HepG2 (cell line): ENCODE results near the gene CABLES2. TPM values are rescaled to one million over a fixed set of nuclear protein-coding genes. Genes with fewer than 3 reads are reported as not detected.

Experiments
- EP300 ChIP-seq, 3 experiments: sonication (generic) in 1 of 3; formaldehyde crosslinking in 1 of 3; IDR thresholded peaks; 2 replicates each; pipeline versions ENCODE4 v1.5.1 to v1.6.1; 2011 to 2020; ENCODE audit warnings: low read depth in 2 of 3, low read length in 2 of 3, borderline replicate concordance in 1 of 3, improper control_type of control experiment in 1 of 3, mild to moderate bottlenecking in 1 of 3, missing genetic modification reagents in 1 of 3, moderate library complexity in 1 of 3
- JARID2 ChIP-seq: sonication (generic); formaldehyde crosslinking; IDR thresholded peaks from 2 replicates; pipeline ENCODE4 v1.8.1; 2023; ENCODE audit warnings: missing genetic modification reagents, inconsistent platforms; ENCODE audit not compliant: insufficient replicate concordance
- NCOA2 ChIP-seq: sonication (generic); formaldehyde crosslinking; IDR thresholded peaks from 2 replicates; pipeline ENCODE4 v1.8.0; 2022; ENCODE audit warnings: inconsistent platforms
- SAP130 ChIP-seq: IDR thresholded peaks from 2 replicates; pipeline ENCODE4 v1.6.1; 2016; ENCODE audit warnings: low read depth
- SP1 ChIP-seq, 2 experiments: fragments of 450-650 bp in 1 of 2; sonication (generic) in 1 of 2; formaldehyde crosslinking in 1 of 2; IDR thresholded peaks; 2 replicates each; pipeline versions ENCODE4 v1.4.0 to v1.6.1; 2016 to 2020; ENCODE audit warnings: missing genetic modification reagents in 1 of 2
- TCF7 ChIP-seq: sonication (generic); IDR thresholded peaks from 2 replicates; pipeline ENCODE4 v1.6.1; 2016; ENCODE audit warnings: antibody characterized with exemption, low read depth
- ZFP36 ChIP-seq: fragments of 150-350 bp; IDR thresholded peaks from 2 replicates; pipeline ENCODE4 v1.6.1; 2018; ENCODE audit warnings: borderline replicate concordance, low read length, low read depth; ENCODE audit not compliant: partially characterized antibody
- ZNF124 ChIP-seq: sonication (generic); formaldehyde crosslinking; IDR thresholded peaks from 2 replicates; pipeline ENCODE4 v1.4.0; 2020; ENCODE audit warnings: missing genetic modification reagents
- ZNF160 ChIP-seq: sonication (generic); formaldehyde crosslinking; IDR thresholded peaks from 2 replicates; pipeline ENCODE4 v1.8.0; 2022; ENCODE audit warnings: mild to moderate bottlenecking, inconsistent platforms, missing genetic modification reagents
- ZNF543 ChIP-seq: sonication (generic); formaldehyde crosslinking; IDR thresholded peaks from 2 replicates; pipeline ENCODE4 v1.4.0; 2020; ENCODE audit warnings: mild to moderate bottlenecking, missing genetic modification reagents
- ZNF746 ChIP-seq: sonication (generic); formaldehyde crosslinking; IDR thresholded peaks from 2 replicates; pipeline ENCODE4 v1.8.0; 2022; ENCODE audit warnings: mild to moderate bottlenecking, missing genetic modification reagents
- ZNF780A ChIP-seq: sonication (generic); formaldehyde crosslinking; IDR thresholded peaks from 2 replicates; pipeline ENCODE4 v1.8.0; 2022; ENCODE audit warnings: mild to moderate bottlenecking, missing genetic modification reagents, moderate library complexity
- ZSCAN21 ChIP-seq: sonication (generic); formaldehyde crosslinking; IDR thresholded peaks from 2 replicates; pipeline ENCODE4 v1.8.0; 2022; ENCODE audit warnings: mild to moderate bottlenecking, missing genetic modification reagents, moderate library complexity, borderline replicate concordance
- polyA plus RNA-seq, 8 experiments: library from polyadenylated mRNA; depleted of rRNA in 3 of 8; stranded (reverse) in 7 of 8; unstranded in 1 of 8; fragments of >200 nt; fragmentation: Illumina TruSeq in 4 of 8; extraction: Trizol in 4 of 8; gene quantifications; 2 replicates each; pipeline versions ENCODE4 v1.2.1 to v1.2.3, GENCODE V29; 2011 to 2016; ENCODE audit warnings: low read depth in 4 of 8, missing spikeins in 1 of 8, mixed read lengths in 1 of 8; ENCODE audit not compliant: insufficient read depth in 1 of 8
- total RNA-seq, 5 experiments: library from RNA; depleted of rRNA; stranded (reverse); fragments of >200 nt; fragmentation: Illumina TruSeq; extraction: Trizol; gene quantifications; 2 replicates each; pipeline ENCODE4 v1.2.3, GENCODE V29; 2016; ENCODE audit warnings: low read depth in 1 of 5
- TF ChIP-seq, protein P1 (sequence below): sonication (generic); formaldehyde crosslinking; IDR thresholded peaks from 2 replicates; pipeline ENCODE4 v1.5.0; 2020; ENCODE audit warnings: missing genetic modification reagents, mild to moderate bottlenecking, borderline replicate concordance
- TF ChIP-seq, protein P2 (sequence below), 2 experiments: sonication (generic) in 1 of 2; formaldehyde crosslinking in 1 of 2; IDR thresholded peaks; 2 replicates each; pipeline versions ENCODE4 v1.4.0 to v1.6.1; 2016 to 2020; ENCODE audit warnings: borderline replicate concordance in 1 of 2, low read depth in 1 of 2, mild to moderate bottlenecking in 1 of 2, missing genetic modification reagents in 1 of 2
- TF ChIP-seq, protein P3 (sequence below), 2 experiments: fragments of 450-650 bp in 1 of 2; sonication (generic) in 1 of 2; formaldehyde crosslinking; IDR thresholded peaks; 2 replicates each; pipeline versions ENCODE4 v1.5.0 to v1.8.0; 2020 to 2022; ENCODE audit warnings: mild to moderate bottlenecking in 1 of 2, missing genetic modification reagents in 1 of 2
- TF ChIP-seq, protein P4 (sequence below): sonication (generic); formaldehyde crosslinking; IDR thresholded peaks from 2 replicates; pipeline ENCODE4 v1.8.1; 2023; ENCODE audit warnings: mild to moderate bottlenecking, missing genetic modification reagents

Gene CABLES2
- total and polyA plus RNA-seq, 2 of the 13 experiments (the other 11 are each of a cell fraction or from before 2014, with no cell fraction given) = 5.2 to 9.7 TPM

DNA sequence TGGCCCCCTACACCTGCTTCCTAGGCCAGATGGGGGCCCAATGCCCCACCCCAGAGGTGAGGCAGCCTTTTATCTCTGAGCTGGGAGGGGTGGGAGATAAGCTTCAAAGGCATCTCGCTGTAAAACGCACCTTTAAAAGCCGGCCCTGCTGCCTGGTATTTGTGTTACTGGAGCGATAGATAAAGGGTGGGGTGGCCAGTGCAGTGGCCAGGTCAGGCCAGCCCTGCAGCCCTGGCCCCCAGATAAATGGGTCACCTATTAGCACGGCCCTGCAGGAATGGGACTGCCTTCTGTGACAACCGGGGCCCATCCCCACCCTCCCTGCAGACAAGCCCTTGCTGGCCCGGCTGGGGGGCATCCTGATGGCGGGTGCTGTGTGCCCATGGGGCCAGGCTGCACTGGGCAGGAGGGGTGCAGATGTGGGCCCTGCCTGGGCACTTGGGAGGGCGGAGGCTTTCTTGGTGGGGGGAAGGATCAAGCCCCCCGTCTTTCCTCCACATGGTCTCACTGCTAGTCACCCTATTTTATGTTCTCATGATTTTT, 23.3 kb upstream of the CABLES2 start (continued):
- no peak for TF ChIP-seq ZNF780A (CRISPR knock-in tag)
- TF ChIP-seq SAP130 = no peak
- TF ChIP-seq EP300 (IDR thresholded peaks at IDR 0.05; ENCODE audit: low read depth in 2 of 2, low read length in 2 of 2) = peak in 1 of 2 experiments; percentile 52; a peak in 1 of 4 replicates
- TF ChIP-seq EP300 (CRISPR knock-in tag; IDR thresholded peaks at IDR 0.05; ENCODE audit: borderline replicate concordance) = peak; percentile 12; the same call in 1 of the 2 replicates
- TF ChIP-seq, protein P1, sequence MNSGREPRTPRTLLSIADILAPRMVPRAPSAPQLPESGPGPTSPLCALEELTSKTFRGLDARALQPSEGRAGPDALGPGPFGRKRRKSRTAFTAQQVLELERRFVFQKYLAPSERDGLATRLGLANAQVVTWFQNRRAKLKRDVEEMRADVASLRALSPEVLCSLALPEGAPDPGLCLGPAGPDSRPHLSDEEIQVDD (CRISPR knock-in tag) = no peak
- TF ChIP-seq ZNF746 (CRISPR knock-in tag) = 0 out of 2 replicates have a peak, but pooled peaks have one; percentile 22
- no peak for TF ChIP-seq ZNF124 (CRISPR knock-in tag)
- peak; percentile 53; the same call in 1 of the 2 replicates for TF ChIP-seq NCOA2 (CRISPR knock-in tag)
- no peak for TF ChIP-seq ZFP36
- TF ChIP-seq, protein P2, sequence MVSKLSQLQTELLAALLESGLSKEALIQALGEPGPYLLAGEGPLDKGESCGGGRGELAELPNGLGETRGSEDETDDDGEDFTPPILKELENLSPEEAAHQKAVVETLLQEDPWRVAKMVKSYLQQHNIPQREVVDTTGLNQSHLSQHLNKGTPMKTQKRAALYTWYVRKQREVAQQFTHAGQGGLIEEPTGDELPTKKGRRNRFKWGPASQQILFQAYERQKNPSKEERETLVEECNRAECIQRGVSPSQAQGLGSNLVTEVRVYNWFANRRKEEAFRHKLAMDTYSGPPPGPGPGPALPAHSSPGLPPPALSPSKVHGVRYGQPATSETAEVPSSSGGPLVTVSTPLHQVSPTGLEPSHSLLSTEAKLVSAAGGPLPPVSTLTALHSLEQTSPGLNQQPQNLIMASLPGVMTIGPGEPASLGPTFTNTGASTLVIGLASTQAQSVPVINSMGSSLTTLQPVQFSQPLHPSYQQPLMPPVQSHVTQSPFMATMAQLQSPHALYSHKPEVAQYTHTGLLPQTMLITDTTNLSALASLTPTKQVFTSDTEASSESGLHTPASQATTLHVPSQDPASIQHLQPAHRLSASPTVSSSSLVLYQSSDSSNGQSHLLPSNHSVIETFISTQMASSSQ (IDR thresholded peaks at IDR 0.05; ENCODE audit: low read depth) = no peak
- TF ChIP-seq, protein P2 (CRISPR knock-in tag; IDR thresholded peaks at IDR 0.05; ENCODE audit: borderline replicate concordance) = peak; percentile 62; the same call in 1 of the 2 replicates
- TF ChIP-seq JARID2 (CRISPR knock-in tag) = no peak
- no peak for TF ChIP-seq ZNF160
- TF ChIP-seq ZSCAN21 (CRISPR knock-in tag) = 0 out of 2 replicates have a peak, but pooled peaks have one; percentile 17
- peak; percentile 87 for TF ChIP-seq TCF7
- TF ChIP-seq ZNF543 (CRISPR knock-in tag) = no peak
- TF ChIP-seq SP1 (IDR thresholded peaks at IDR 0.05) = no peak
- TF ChIP-seq SP1 (CRISPR knock-in tag; IDR thresholded peaks at IDR 0.05) = no peak
- TF ChIP-seq, protein P3, sequence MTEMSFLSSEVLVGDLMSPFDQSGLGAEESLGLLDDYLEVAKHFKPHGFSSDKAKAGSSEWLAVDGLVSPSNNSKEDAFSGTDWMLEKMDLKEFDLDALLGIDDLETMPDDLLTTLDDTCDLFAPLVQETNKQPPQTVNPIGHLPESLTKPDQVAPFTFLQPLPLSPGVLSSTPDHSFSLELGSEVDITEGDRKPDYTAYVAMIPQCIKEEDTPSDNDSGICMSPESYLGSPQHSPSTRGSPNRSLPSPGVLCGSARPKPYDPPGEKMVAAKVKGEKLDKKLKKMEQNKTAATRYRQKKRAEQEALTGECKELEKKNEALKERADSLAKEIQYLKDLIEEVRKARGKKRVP (CRISPR knock-in tag; IDR thresholded peaks at IDR 0.05) = no peak
- TF ChIP-seq, protein P4, sequence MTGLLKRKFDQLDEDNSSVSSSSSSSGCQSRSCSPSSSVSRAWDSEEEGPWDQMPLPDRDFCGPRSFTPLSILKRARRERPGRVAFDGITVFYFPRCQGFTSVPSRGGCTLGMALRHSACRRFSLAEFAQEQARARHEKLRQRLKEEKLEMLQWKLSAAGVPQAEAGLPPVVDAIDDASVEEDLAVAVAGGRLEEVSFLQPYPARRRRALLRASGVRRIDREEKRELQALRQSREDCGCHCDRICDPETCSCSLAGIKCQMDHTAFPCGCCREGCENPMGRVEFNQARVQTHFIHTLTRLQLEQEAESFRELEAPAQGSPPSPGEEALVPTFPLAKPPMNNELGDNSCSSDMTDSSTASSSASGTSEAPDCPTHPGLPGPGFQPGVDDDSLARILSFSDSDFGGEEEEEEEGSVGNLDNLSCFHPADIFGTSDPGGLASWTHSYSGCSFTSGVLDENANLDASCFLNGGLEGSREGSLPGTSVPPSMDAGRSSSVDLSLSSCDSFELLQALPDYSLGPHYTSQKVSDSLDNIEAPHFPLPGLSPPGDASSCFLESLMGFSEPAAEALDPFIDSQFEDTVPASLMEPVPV (CRISPR knock-in tag) = no peak
